TTC549 (cell line): Measurements from ENCODE around the gene P2RY11.

Experiments
- FAIRE-seq: peaks from 2 replicates; lab custom pipeline; 2012; peaks lifted over from hg19 to GRCh38; lab: Jason Lieb, UNC

P2RY11 gene

GRCh38 chr19:10141479-10141878 is 30.0 kb downstream of the P2RY11 start:
- FAIRE-seq, result no peak

DNA sequence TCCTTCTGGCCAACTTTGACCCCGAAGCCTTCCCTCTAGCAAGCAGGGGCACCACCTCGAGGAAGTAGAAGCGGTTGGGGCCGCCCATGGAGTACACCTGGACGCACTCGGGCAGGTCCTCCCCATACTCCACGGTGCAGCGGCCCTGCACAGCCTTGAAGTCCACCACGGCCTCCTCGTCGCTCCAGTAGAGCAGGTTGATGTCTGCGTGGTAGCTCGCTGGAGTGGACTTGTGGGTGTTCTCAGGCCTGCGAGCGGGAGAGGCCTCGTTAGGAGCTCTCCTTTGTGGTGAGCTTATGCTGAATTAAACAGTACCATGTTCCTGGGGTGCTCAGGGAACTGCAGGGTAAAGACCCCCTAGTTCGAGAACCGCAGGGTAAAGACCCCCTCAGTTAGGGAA is 30.5 kb downstream of the P2RY11 start:
- FAIRE-seq, result no peak

- no peak for FAIRE-seq
Observed at GRCh38 chr19:10142701-10143375, 31.3 kb downstream of the P2RY11 start.

GRCh38 chr19:10143681-10144080 is 32.2 kb downstream of the P2RY11 start:
- no peak for FAIRE-seq

DNA sequence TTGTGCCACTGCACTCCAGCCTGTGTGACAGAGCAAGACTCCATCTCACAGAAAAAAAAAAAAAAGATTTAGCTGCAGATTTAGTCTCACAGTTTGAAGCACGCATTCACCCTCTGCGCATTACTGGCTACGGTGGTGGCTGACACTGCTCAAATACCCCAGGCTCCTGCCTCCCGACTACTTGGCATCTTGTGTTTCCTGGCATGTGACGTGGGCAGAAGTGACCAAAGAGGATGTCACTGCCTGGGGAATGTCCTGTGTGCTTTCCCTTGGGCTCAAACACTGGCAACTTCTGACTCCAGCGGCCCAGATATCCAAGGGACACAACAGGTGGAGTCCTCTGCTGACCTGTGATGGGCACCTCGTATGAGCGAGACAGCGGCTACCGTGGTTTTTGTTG is 32.9 kb downstream of the P2RY11 start:
- no peak for FAIRE-seq

DNA sequence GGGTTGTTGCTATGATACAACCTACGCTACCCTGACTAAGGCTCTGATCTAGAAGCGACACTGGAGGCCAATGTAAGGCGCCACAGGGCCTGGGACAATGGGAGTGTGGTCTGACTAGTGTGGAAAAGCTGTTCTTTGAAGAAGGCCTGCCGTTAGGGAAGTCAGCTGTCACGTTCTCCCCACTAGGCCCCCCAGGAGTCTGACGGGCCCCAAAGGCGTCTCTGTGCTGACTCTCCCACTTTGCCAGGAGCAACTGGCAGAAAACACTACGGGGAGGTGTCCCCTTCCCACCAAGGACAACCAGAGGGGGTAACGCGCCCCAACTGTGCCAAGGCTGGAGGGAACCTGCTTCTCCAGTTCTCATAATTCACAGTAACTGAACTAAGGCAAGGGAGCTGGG is 33.5 kb downstream of the P2RY11 start:
- FAIRE-seq, result no peak

DNA sequence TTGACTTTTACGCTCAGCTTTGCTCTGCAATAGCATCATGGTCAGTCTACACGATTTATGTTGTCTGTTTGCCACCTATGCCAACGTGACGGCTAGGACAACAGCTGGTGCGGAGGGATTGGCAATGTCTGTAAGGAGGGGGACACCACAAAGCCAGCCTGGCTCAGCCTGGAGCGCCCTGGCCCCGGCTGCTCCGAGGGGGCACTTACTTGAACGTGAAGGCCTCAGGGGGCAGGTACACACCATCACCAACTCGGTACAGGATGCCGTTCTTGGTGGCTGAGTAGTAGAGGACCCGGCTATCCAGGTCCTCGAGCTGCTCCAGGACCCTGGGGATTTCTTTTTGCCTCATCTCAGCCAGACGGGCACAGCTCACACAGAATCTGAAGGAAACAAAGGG is 34.6 kb downstream of the P2RY11 start:
- no peak for FAIRE-seq

DNA sequence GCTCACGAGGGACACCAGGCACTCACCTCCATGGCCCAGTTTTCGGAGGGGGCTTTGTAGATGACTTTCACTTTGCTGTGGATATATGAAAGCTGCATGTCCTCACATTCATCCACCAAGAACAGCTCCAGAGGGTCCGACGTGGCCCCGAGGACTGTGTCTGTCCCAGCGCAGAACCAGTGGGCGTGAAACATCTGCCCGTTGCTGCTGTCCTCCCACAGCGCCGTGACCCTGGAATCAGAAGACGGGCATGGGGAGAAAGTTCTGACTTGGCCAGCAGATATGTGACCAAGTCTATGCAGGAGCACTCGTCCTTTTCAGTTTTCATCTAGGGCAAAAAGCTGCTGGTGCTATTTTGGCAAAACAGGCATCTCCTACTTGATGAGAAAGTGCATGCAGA is 37.9 kb downstream of the P2RY11 start:
- FAIRE-seq, result no peak

DNA sequence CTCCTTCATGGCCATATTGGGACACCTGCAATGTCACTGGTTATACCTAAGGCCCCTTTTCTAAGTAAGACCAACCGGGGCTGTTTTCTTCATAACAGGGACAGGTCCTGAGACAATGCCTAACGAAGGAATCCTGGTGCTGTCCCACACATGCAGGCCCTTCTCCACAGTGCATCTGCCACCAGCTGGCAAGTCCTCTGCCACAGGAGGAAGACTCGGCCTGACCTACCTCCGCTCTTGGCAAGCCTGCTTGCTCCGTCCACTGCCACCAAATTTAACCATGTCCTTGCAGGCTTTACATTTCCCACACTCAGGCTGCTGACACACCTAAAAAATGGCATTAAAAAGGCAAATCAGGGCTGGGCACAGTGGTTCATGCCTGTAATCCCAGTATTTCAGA is 40.0 kb downstream of the P2RY11 start:
- FAIRE-seq, result no peak

DNA sequence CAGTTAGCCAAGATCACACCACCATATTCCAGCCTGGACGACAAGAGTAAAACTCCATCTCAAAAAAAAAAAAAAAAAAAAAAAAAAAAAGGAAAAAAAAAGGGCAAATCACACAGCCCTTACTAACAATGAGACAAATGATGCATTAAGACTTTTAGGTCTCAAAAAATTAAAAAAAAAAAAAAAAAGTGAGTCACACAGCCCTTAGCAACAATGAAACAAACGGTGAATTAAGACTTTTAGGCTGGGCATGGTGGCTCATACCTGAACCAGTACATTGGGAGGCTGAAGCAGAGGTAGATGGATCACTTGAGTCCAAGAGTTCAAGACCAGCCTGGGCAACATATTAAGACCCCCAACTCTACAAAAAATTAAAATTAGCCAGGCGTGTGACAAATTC is 40.6 kb downstream of the P2RY11 start:
- FAIRE-seq, result no peak

- no peak for FAIRE-seq
Observed at GRCh38 chr19:10155839-10156238, 44.3 kb downstream of the P2RY11 start.

GRCh38 chr19:10158071-10158470 is 46.6 kb downstream of the P2RY11 start:
- FAIRE-seq, result no peak

GRCh38 chr19:10158485-10158884 is 47.0 kb downstream of the P2RY11 start:
- no peak for FAIRE-seq

DNA sequence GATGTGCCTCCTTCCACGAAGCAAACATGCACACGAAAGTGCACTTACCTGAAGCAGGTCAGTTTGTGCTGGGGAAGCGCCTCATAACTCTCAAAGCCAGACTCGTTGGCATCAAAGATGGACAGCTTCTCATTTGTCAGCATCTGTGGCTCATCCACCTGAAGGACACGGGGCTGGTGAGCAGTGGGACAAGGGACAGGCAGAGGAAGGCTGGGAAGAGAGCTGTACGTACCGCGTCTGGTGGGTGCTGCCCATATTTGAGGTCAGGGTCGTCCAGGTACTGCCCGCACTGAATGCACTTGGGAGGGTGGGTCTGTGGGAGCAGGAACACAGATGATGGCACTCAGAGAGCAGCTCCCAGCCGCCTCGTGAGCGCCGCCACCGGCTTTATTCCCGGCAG is 48.1 kb downstream of the P2RY11 start:
- no peak for FAIRE-seq

DNA sequence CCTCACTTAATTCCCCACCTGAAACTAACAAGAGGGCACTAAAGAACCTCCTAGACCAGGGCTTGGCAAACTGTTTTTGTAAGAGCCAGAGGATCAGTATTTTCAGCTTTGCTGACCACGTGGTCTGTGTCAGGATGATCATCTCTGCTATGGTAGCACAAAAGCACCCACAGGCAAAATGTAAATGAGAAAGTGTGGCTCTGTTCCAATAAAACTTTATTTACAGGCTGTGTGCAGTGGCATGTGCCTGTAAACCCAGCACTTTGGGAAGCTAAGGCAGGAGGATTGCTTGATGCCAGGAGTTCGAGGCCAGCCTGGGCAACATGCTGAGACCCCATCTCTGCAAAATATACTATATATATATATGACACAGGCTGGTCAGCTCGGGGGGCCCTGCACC is 52.0 kb downstream of the P2RY11 start:
- FAIRE-seq, result no peak
